Sigmoid colon (tissue), 4 donors: Measurements from ENCODE around the gene HPSE.

Experiments
- EP300 ChIP-seq, 4 donors: sonication (generic); formaldehyde crosslinking; IDR thresholded peaks; one replicate each; pipeline ENCODE4 v1.6.1; 2017; ENCODE audit warnings: antibody characterized with exemption in 4 of 4
- POLR2AphosphoS5 ChIP-seq, 4 donors: sonication (generic); formaldehyde crosslinking; IDR thresholded peaks; one replicate each; pipeline ENCODE4 v1.6.1; 2017; ENCODE audit warnings: antibody characterized with exemption in 4 of 4

GRCh38 chr4:83356899-83357661 is 22.4 kb upstream of the HPSE start:
- no peak for TF ChIP-seq EP300 (IDR thresholded peaks at IDR 0.05)
- no peak for TF ChIP-seq POLR2AphosphoS5 (IDR thresholded peaks at IDR 0.05)
